Stomach (tissue), 4 donors: ENCODE measurements around the gene FER1L5.

Experiments
- POLR2AphosphoS5 ChIP-seq, 3 donors: sonication (generic); formaldehyde crosslinking; IDR thresholded peaks; one replicate each; pipeline ENCODE4 v1.6.1; 2016; ENCODE audit warnings: antibody characterized with exemption in 3 of 3
- TF ChIP-seq, protein P1 (sequence below), 7 experiments: fragments of 450-650 bp in 4 of 7; fragments of 200-600 bp in 3 of 7; sonication (generic) in 3 of 7; IDR thresholded peaks; one replicate each; pipeline ENCODE4 v1.5.1; 2016 to 2019; ENCODE audit warnings: antibody characterized with exemption in 7 of 7, control low read depth in 2 of 7, mild to moderate bottlenecking in 1 of 7

DNA sequence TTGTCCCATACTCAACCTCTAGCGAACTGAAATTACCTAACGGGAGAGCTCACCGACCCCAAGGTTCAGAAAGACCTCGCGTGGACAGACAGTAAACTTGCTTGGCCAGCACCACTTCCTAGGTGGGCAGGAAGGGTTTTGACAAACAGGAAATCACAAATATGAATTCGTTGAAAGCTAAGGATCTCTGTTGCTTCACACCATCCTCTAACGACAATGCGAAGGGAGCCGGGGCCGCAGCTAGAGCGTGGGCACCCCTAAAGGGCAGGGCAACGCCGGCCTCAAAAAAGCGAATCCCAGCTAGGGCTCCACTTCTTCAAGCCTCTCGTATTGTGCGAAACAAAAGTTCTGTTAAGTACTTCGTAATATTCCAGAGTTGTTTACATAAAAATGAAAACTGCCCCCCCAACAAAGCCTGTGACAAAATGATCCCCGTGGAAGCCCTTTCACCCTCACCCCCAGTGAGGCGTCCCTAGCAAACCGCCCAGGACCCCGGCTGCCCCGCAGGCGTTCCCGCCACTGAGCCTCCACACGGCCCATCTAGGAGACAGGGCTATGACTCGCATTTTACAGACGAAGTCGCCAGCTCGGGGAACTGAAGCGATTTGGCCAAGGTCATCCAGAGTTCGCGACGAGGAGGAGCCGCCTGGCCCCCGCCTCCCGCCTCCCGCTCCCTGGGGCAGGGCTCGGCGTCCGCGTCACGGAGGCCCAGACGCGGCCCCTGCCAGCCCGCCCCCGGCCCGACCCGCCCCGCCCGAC lies 5.0 kb upstream of the FER1L5 start:
- TF ChIP-seq, protein P1, sequence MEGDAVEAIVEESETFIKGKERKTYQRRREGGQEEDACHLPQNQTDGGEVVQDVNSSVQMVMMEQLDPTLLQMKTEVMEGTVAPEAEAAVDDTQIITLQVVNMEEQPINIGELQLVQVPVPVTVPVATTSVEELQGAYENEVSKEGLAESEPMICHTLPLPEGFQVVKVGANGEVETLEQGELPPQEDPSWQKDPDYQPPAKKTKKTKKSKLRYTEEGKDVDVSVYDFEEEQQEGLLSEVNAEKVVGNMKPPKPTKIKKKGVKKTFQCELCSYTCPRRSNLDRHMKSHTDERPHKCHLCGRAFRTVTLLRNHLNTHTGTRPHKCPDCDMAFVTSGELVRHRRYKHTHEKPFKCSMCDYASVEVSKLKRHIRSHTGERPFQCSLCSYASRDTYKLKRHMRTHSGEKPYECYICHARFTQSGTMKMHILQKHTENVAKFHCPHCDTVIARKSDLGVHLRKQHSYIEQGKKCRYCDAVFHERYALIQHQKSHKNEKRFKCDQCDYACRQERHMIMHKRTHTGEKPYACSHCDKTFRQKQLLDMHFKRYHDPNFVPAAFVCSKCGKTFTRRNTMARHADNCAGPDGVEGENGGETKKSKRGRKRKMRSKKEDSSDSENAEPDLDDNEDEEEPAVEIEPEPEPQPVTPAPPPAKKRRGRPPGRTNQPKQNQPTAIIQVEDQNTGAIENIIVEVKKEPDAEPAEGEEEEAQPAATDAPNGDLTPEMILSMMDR (IDR thresholded peaks at IDR 0.05): no peak
- peak in 1 of 3 donors; percentile 38 for TF ChIP-seq POLR2AphosphoS5 (IDR thresholded peaks at IDR 0.05)
